GM10248 (cell line): Measurements from ENCODE around the gene VMA21.

Experiments
- CTCF ChIA-PET: fragments of 300-600 bp; sonication (Branson Sonifier 250); formaldehyde crosslinking; extraction: SDS; loops from one replicate; lab custom pipeline; 2021; ENCODE audit warnings: antibody characterized with exemption; lab: Yijun Ruan, JAX
- POLR2A ChIA-PET: fragments of 350-650 bp; sonication (Branson Sonifier 250); formaldehyde crosslinking; extraction: SDS; loops from one replicate; lab custom pipeline; 2020; ENCODE audit warnings: antibody characterized with exemption; lab: Yijun Ruan, JAX
- DNase-seq: peaks from one replicate; pipeline ENCODE4 v3.0.0; 2012; ENCODE audit errors: extremely low spot score
- TF ChIP-seq, protein P1 (sequence below): IDR thresholded peaks from 2 replicates; pipeline ENCODE4 v1.5.1; 2012; ENCODE audit warnings: mild to moderate bottlenecking, low read depth; ENCODE audit errors: extremely low read depth, missing control alignments, control extremely low read depth

The VMA21 gene

DNA sequence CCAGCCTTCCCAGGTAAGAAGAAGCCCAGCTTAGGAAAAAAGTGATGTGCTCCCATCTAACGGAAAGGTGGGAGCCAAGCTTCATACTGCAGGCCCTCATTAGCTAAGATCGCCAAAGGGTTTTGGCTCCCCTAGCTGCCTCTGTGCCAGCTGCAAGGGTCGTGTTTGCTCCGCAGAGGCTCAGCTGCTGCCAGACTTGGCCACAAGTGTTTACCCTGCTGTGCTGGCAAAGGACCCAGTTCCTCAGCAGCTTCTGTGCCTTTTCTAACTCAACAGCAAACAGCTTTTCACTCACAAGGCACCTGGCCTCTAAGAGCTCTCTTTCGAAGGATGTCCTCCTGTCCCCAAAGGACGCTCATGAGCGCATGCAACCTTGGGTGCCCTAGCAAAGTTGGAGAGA, 12.2 kb upstream of the VMA21 start:
- ChIA-PET CTCF (no interaction called here), POLR2A (no interaction called here)
- TF ChIP-seq, protein P1, sequence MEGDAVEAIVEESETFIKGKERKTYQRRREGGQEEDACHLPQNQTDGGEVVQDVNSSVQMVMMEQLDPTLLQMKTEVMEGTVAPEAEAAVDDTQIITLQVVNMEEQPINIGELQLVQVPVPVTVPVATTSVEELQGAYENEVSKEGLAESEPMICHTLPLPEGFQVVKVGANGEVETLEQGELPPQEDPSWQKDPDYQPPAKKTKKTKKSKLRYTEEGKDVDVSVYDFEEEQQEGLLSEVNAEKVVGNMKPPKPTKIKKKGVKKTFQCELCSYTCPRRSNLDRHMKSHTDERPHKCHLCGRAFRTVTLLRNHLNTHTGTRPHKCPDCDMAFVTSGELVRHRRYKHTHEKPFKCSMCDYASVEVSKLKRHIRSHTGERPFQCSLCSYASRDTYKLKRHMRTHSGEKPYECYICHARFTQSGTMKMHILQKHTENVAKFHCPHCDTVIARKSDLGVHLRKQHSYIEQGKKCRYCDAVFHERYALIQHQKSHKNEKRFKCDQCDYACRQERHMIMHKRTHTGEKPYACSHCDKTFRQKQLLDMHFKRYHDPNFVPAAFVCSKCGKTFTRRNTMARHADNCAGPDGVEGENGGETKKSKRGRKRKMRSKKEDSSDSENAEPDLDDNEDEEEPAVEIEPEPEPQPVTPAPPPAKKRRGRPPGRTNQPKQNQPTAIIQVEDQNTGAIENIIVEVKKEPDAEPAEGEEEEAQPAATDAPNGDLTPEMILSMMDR, result no peak
- DNase-seq, result no peak

DNA sequence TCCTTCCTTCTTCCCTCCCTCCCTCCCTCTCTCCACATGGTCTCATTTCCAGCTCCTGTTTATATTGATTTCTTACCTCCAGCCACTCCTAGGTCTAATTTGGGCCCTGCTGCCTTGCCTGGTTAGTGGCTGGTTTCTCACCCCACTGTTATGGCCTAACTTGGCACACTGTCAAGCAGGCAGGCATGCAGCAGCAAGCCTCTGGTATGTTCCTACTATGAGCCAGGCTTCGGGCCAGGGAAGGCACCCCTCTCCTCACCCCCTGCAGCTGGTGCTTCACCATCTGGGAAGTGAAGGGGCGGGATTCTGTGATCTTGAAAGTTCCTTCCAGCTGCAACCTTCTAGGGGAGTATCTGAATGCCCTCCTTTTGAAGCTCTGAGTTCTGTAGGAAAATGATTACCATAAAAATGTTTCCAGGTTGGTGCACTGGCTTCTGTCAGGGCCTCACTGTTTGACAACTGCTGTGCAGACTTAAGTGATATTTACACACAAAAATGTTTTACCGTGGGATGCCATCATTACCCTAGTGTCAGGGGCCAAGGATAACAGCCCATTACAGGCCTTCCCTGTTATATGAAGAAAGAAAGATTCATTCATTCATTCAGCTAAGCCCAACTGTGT, 10.1 kb upstream of the VMA21 start:
- TF ChIP-seq, protein P1, result no peak
- DNase-seq, result no peak
- CTCF ChIA-PET, result interaction anchor here (1.8 kb wide), 1 partner anchor 27 kb away, joined by 6 read pairs; no protein-coding TSS in a partner anchor
- POLR2A ChIA-PET, result no interaction called here

DNA sequence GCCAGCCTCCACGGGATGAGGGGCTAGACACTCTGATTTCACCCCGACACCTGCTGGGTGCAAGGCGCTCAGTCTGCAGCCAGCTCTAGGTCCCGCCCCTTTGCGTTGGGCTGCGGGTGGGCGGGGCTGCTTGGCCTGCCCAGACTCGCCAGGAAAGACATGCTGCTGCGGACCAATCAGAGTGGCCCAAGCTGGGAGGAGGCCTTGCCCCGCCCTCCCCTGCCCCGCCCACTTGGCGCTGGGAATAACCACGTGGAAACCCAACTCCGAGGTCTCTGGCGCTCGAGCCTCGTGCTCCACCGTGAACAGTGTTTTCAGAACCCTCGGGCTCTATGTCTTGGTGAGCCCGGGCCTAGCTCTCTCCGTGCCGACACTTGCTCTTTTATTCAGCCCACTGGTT, 5.3 kb upstream of the VMA21 start:
- TF ChIP-seq, protein P1, result no peak
- DNase-seq, result no peak
- CTCF ChIA-PET, result interaction anchor here (1.3 to 1.5 kb wide), 2 partner anchors 31 to 33 kb away, joined by 4 to 5 read pairs; no protein-coding TSS in a partner anchor
- POLR2A ChIA-PET, result no interaction called here

DNA sequence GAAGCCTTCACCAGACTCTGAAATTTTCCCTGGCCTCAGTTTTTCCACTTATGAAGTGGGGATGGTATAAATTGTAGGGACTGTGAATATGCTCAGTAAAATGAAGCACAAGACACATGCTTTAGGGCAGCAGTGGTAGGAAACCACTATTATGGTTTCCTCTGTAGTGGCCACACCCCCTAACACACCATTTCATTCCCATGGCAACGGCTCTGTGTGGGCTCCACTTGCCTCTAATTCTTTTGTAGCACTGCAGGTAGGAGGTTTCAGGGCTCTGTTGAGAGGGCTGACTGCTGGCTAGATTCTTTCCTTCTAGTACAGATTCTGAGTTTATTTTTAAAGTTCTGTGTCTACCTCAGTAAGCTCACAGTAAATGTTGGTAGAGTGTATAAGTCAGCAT, 3.5 kb upstream of the VMA21 start:
- peak; percentile 37 for DNase-seq
- CTCF ChIA-PET, result no interaction called here

DNA sequence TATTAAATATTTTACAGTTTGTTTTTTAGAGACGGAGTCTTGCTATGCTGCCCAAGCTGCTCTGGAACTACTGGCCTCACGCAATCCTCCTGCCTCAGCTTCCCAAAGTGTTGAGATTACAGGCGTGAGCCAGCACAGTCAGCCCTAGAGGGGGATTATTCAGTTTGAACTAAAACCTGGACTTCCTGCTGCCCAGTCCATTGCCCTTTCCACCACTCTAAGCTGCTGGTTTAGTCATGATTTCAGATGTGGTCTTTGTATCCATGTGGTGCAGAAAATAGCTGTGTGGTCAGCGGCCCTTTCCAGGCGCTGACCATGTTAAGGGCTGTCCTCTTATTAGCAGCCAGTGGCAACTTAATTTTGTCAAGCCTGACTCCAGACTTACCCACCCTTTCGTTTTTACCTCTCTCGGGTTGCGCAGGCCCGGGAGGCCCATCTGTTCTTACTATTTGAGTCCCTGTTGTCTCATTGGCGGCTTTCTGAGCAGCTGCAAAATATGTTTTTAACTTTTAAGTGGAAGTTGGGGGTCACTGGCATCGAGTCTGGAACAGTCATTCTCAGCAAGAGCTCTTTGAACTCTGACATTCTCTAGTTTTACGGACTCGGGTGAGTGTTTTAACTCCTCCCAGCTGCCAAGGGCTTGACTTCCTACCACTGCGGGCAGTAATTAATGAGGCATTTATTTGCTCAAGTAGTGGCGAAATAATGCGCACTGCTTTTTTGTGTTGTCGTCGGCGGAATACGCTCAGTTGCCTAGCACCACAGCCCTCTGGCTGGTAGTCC, 773 bp upstream of the VMA21 start:
- ChIA-PET CTCF (interaction anchor here (1.1 to 1.6 kb wide), 3 partner anchors 10 to 36 kb away, joined by 4 to 5 read pairs (median 4); no protein-coding TSS in a partner anchor), POLR2A (no interaction called here)
- DNase-seq, result peak; percentile 22
- TF ChIP-seq, protein P1, result no peak

More for the DNA sequence above, 3.5 kb upstream of the VMA21 start:
- TF ChIP-seq, protein P1, result no peak
- POLR2A ChIA-PET, result no interaction called here

DNA sequence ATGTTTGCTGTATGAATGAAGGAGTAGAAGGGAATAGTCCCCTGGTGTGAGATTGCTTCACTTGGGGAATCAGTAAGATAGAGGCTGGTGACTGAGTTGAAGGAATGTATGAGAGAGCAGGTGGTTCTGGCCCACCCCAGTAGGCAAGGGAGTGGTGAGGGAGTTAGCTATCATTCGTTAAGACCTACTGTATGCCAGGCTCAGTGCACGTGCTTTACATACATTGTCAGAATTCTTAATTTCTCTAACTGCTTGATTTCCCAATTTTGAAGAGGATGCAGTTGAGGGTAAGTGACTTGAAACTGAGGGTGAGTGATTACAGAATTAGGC, 700 bp downstream of the VMA21 start:
- no peak for DNase-seq
- TF ChIP-seq, protein P1, result no peak
- CTCF ChIA-PET, result interaction anchor here (1.6 kb wide), 1 partner anchor 8 kb away, joined by 4 read pairs; no protein-coding TSS in a partner anchor
- POLR2A ChIA-PET, result no interaction called here
